OCI-LY3 (cell line): ENCODE measurements around the gene ADGRG4.

Source experiments
- CTCF ChIP-seq: fragments of 200-600, 300-600 bp; sonication (generic); IDR thresholded peaks from 2 replicates; pipeline ENCODE4 v1.5.1; 2014; ENCODE audit warnings: antibody characterized with exemption, low read length, low read depth
- EZH2phosphoT487 ChIP-seq: fragments of 200-600 bp; shearing (Covaris generic); IDR thresholded peaks from 2 replicates; pipeline ENCODE4 v1.6.1; 2018; ENCODE audit warnings: antibody characterized with exemption, mixed run types, low read depth

- TF ChIP-seq CTCF (no peak), EZH2phosphoT487 (no peak)
These were observed 151.9 kb downstream of the ADGRG4 start for GRCh38 chrX:136452614-136453013.
